Caco-2 (cell line): ENCODE results near the gene HLCS. TPM values are rescaled to one million over a fixed set of nuclear protein-coding genes. Genes with fewer than 3 reads are reported as not detected.

ENCODE experiments used
- BruUV-seq: library from RNA; stranded (reverse); fragments of 400-500 nt; replicated peaks from 2 replicates; lab custom pipeline; 2021; lab: Mats Ljungman, UMichigan
- CTCF ChIA-PET: fragments of 300-600 bp; sonication (Branson Sonifier 250); formaldehyde crosslinking; loops from one replicate; lab custom pipeline; 2022; ENCODE audit warnings: antibody characterized with exemption; lab: Charles Lee
- POLR2A ChIA-PET: fragments of 300-600 bp; sonication (Branson Sonifier 250); formaldehyde crosslinking; loops from one replicate; lab custom pipeline; 2022; ENCODE audit warnings: antibody characterized with exemption; lab: Charles Lee
- DNase-seq, 2 experiments: peaks; one replicate each; pipeline versions ENCODE4 v3.0.0 to v3.0.0-alpha.2; 2020 to 2022
- H3K27me3 ChIP-seq: replicated peaks from 2 replicates; pipeline ENCODE4 v1.6.0; 2011; ENCODE audit warnings: low read length; ENCODE audit not compliant: control insufficient read depth, insufficient read depth
- H3K36me3 ChIP-seq: 2 replicates; pipeline ENCODE4 v1.5.1; 2011; ENCODE audit warnings: low read length; ENCODE audit not compliant: control insufficient read depth, insufficient read depth
- H3K4me1 ChIP-seq: fragments of 250-450 bp; sonication (Bioruptor Pico); 2 replicates; pipeline ENCODE4 v1.5.1; 2020; ENCODE audit warnings: mild to moderate bottlenecking
- H3K4me3 ChIP-seq: 2 replicates; pipeline ENCODE4 v1.5.1; 2011; ENCODE audit warnings: low read depth, mild to moderate bottlenecking, control low read depth, low read length
- H3K9me3 ChIP-seq: fragments of 250-450 bp; sonication (Bioruptor Pico); 2 replicates; pipeline ENCODE4 v1.5.1; 2020; ENCODE audit warnings: mild to moderate bottlenecking, moderate library complexity
- H3K27ac Mint-ChIP-seq: one replicate; pipeline ENCODE4 v1.8.0; 2022; ENCODE audit warnings: mixed read lengths; ENCODE audit not compliant: unreplicated experiment
- H3K27me3 Mint-ChIP-seq: one replicate; pipeline ENCODE4 v1.8.0; 2022; ENCODE audit warnings: mixed read lengths; ENCODE audit not compliant: insufficient read depth, unreplicated experiment
- H3K36me3 Mint-ChIP-seq: one replicate; pipeline ENCODE4 v1.8.0; 2022; ENCODE audit warnings: mild to moderate bottlenecking, mixed read lengths; ENCODE audit not compliant: insufficient read depth, unreplicated experiment
- H3K4me1 Mint-ChIP-seq: one replicate; pipeline ENCODE4 v1.8.0; 2022; ENCODE audit warnings: low read depth, mixed read lengths; ENCODE audit not compliant: unreplicated experiment
- H3K4me3 Mint-ChIP-seq: one replicate; pipeline ENCODE4 v1.8.0; 2022; ENCODE audit warnings: mild to moderate bottlenecking, moderate library complexity, mixed read lengths; ENCODE audit not compliant: unreplicated experiment
- H3K9me3 Mint-ChIP-seq: one replicate; pipeline ENCODE4 v1.8.0; 2022; ENCODE audit warnings: mixed read lengths; ENCODE audit not compliant: unreplicated experiment
- intact Hi-C: fragments of 100-400 bp; cut with micrococcal nuclease; formaldehyde crosslinking; loops from one replicate; pipeline ENCODE4 v1.10.0; 2022; ENCODE audit not compliant: unreplicated experiment
- total RNA-seq: library from RNA; stranded (reverse); gene quantifications from 2 replicates; pipeline ENCODE4 v1.2.3, GENCODE V29; 2022
- TF ChIP-seq, protein P1 (sequence below), 2 experiments: fragments of 200-600 bp in 1 of 2; IDR thresholded peaks; 1 replicate in 1 of 2; 2 replicates in 1 of 2; pipeline versions ENCODE4 v1.5.1 to v1.8.0; 2011 to 2022; ENCODE audit warnings: antibody characterized with exemption in 1 of 2, control low read depth in 1 of 2, inconsistent platforms in 1 of 2, low read depth in 1 of 2, low read length in 1 of 2, mild to moderate bottlenecking in 1 of 2, moderate library complexity in 1 of 2; ENCODE audit not compliant: insufficient read depth in 1 of 2, severe bottlenecking in 1 of 2, unreplicated experiment in 1 of 2

The HLCS gene
- total RNA-seq, 1 experiment from 2014 or later: 26.2 TPM

DNA sequence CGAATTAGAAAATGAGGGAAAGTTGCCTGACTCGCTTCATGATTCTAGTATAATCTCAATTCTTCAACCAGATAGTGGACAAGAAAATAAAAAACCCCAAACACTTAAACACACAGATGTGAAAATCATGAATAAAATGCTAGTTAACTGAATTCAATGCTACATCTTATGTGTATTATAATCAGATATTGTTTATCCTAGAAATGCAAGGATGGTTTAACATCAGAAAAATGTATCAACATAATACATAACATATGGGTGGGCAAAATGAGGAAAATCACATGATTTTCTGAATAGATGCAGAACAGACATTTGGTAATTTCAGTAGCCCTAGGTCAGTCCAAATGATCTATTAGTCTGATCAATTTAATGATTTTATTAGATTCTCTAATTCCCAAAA lies 170.4 kb downstream of the HLCS start:
- TF ChIP-seq, protein P1, sequence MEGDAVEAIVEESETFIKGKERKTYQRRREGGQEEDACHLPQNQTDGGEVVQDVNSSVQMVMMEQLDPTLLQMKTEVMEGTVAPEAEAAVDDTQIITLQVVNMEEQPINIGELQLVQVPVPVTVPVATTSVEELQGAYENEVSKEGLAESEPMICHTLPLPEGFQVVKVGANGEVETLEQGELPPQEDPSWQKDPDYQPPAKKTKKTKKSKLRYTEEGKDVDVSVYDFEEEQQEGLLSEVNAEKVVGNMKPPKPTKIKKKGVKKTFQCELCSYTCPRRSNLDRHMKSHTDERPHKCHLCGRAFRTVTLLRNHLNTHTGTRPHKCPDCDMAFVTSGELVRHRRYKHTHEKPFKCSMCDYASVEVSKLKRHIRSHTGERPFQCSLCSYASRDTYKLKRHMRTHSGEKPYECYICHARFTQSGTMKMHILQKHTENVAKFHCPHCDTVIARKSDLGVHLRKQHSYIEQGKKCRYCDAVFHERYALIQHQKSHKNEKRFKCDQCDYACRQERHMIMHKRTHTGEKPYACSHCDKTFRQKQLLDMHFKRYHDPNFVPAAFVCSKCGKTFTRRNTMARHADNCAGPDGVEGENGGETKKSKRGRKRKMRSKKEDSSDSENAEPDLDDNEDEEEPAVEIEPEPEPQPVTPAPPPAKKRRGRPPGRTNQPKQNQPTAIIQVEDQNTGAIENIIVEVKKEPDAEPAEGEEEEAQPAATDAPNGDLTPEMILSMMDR (IDR thresholded peaks at IDR 0.05; ENCODE audit: insufficient read depth in 1 of 2, low read depth in 1 of 2, low read length in 1 of 2, severe bottlenecking in 1 of 2, unreplicated experiment in 1 of 2): no peak
- Mint-ChIP-seq H3K27ac (no peak overlapping the region), H3K4me1 (peaks cover 6% of the 10 kb centered on the region), H3K4me3 (no peak overlapping the region), H3K36me3 (peaks cover 14% of the 10 kb centered on the region), H3K27me3 (no peaks in the 10 kb centered on the region), H3K9me3 (peaks cover 29% of the 10 kb centered on the region)
- intact Hi-C loops: no loop called here
- Histone ChIP-seq H3K4me1 (no peaks in the 10 kb centered on the region), H3K36me3 (no peaks in the 10 kb centered on the region), H3K9me3 (peaks cover 9% of the 10 kb centered on the region), H3K27me3 (no peaks in the 10 kb centered on the region), H3K4me3 (no peak overlapping the region)
- CTCF ChIA-PET: no interaction called here
- BruUV-seq: no TSS peak
- POLR2A ChIA-PET: no interaction called here
- no peak for DNase-seq

DNA sequence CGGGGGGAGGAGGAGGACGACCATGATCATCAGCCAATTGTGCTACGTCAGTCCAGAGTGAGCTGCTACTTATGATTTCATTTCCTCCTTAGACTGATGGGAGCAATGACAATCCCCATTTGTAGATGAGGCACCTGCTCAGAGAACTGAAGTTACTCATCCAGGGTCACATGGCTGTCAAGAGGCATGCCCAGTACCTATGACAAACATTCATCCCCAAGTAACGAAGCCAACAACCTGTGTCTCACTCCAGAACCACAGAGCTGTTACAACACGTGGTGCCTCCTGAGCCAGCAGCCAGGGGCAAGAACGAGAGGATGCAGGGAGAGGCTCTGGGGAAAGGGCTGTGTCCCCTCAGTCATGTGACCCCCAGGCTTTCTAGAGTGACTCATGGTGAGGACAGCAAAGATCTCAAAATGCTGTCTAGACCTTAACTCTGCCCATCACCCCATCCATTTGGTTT lies 173.9 kb downstream of the HLCS start:
- Histone ChIP-seq H3K27me3 (no peaks in the 10 kb centered on the region), H3K4me1 (peaks cover 9% of the 10 kb centered on the region; the same call in 1 of the 2 replicates), H3K36me3 (no peaks in the 10 kb centered on the region), H3K9me3 (peaks cover 9% of the 10 kb centered on the region), H3K4me3 (no peak overlapping the region)
- no TSS peak for BruUV-seq
- POLR2A ChIA-PET: no interaction called here
- intact Hi-C loops: no loop called here
- Mint-ChIP-seq H3K9me3 (peaks cover 10% of the 10 kb centered on the region), H3K36me3 (peaks cover 9% of the 10 kb centered on the region), H3K4me3 (no peak overlapping the region), H3K27me3 (no peaks in the 10 kb centered on the region), H3K27ac (no peak overlapping the region), H3K4me1 (peaks cover 16% of the 10 kb centered on the region)
- no peak for DNase-seq
- CTCF ChIA-PET: no interaction called here
- TF ChIP-seq, protein P1 (IDR thresholded peaks at IDR 0.05; ENCODE audit: insufficient read depth in 1 of 2, low read depth in 1 of 2, low read length in 1 of 2, severe bottlenecking in 1 of 2, unreplicated experiment in 1 of 2): no peak

DNA sequence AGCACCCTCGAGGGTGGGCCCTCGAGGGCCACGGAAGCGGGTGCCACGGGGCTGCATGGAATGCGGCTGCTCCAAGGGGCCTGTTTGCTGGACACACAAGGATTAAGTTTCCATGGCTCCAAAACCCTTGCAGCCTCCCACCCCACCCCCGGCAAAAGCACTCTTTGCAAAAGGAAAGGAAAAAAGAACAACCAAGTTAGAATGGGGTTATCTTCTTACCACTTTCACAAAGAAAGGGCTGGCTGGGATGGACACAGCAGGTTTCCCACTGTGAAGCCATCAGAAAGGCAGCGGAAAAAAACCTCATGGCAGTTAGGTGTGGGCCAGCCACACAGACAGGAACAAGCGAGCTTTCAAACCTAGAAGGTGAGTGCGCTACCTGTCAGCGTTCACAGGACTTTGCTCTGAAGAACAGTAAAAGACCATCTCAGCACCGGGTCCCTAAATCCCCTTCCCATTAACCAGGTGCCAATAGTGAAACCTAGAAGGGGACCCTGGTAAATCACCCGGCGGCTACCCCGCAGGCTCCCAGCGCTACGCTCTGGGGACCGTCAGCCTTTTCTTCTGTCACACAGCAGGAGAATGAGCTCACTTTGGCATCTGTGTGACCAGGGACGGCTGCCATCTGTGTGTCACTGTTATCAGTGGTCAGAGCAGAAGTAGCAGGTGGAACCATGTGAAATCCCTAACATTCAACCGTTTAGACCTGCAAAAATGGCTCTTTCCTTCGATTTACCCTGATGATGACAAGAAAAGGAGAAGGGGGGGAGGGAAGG lies 174.6 kb downstream of the HLCS start:
- peaks cover 9% of the 10 kb centered on the region; the same call in 1 of the 2 replicates for H3K4me1 ChIP-seq

More for the DNA sequence above, 174.6 kb downstream of the HLCS start:
- Mint-ChIP-seq H3K27ac (no peak overlapping the region), H3K4me3 (no peak overlapping the region), H3K36me3 (peaks cover 8% of the 10 kb centered on the region), H3K4me1 (peaks cover 16% of the 10 kb centered on the region), H3K9me3 (peaks cover 3% of the 10 kb centered on the region), H3K27me3 (no peaks in the 10 kb centered on the region)
- no peaks in the 10 kb centered on the region for H3K27me3 ChIP-seq
- CTCF ChIA-PET: interaction anchor here (0.6 kb wide), 1 partner anchor 161 kb away, joined by 4 read pairs; no protein-coding TSS in a partner anchor
- H3K36me3 ChIP-seq: no peaks in the 10 kb centered on the region
- peaks cover 9% of the 10 kb centered on the region for H3K9me3 ChIP-seq
- BruUV-seq: no TSS peak
- POLR2A ChIA-PET: no interaction called here
- TF ChIP-seq, protein P1 (IDR thresholded peaks at IDR 0.05; ENCODE audit: insufficient read depth in 1 of 2, low read depth in 1 of 2, low read length in 1 of 2, severe bottlenecking in 1 of 2, unreplicated experiment in 1 of 2): no peak
- intact Hi-C loops: no loop called here
- DNase-seq: no peak
- no peak overlapping the region for H3K4me3 ChIP-seq
